HG02943 (cell line): ENCODE measurements around the gene LANCL2.

Source experiments
- ATAC-seq: cut with Tn5 transposase; IDR thresholded peaks from one replicate; pipeline ENCODE4 v1.9.1; 2021; ENCODE audit warnings: mild to moderate bottlenecking, low read depth, moderate library complexity; ENCODE audit not compliant: unreplicated experiment

LANCL2 gene

DNA sequence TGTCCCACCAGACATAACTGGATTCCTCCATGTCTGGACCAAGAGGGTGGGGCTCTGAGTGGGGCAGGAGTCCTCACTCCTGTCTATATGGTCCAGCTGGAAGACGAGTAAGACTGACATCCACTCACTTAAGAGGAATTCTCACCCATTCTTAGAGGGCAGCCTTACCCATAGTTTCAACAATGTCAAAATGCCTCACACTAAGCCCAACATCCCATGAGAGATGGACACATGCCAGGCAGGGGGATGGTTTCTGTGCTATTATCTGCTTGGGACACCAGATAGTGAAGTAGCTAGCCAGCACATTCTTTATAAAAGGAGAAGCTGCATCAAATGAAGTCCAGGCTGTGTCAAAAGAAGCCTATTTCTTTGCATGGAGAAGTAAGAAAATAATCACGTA lies 4.7 kb upstream of the LANCL2 start:
- no peak for ATAC-seq

- ATAC-seq = no peak
Measured at GRCh38 chr7:55361560-55361959, 3.6 kb upstream of the LANCL2 start.

GRCh38 chr7:55362927-55363326 lies 2.2 kb upstream of the LANCL2 start:
- ATAC-seq = no peak

- ATAC-seq = no peak
Measured at GRCh38 chr7:55363386-55364170, 1.6 kb upstream of the LANCL2 start.

DNA sequence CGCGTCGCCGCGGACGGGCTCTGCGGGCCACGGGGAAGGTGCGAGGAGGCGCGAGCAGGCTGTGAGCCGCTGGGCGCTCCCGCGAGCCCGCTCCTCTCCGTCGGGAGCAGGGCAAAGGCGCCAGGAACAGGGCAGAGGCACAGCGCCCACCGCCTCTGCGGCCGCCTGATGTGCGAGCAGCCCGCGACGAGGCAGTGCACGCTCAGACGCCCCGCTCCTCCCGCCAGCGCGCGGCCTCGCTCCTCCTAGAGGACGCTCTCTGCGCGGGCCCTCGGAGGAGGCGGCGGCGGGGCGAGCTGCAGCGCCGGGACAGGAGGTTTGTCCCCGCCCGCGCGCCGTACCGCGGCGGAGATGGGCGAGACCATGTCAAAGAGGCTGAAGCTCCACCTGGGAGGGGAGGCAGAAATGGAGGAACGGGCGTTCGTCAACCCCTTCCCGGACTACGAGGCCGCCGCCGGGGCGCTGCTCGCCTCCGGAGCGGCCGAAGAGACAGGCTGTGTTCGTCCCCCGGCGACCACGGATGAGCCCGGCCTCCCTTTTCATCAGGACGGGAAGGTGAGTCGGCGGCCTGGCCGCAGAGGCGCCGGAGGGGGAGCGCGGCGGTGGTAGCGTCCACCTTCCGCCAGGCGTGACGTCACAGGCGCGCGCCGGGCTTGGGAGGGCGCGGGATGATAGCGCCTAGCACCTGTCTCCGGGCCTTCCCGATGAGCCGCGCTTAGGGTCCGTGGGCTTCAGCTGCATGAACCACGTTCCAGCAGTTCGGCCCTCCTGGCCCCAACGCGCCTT lies 731 bp downstream of the LANCL2 start:
- ATAC-seq = peak; percentile 78

GRCh38 chr7:55366461-55367070 lies 1.4 kb downstream of the LANCL2 start:
- peak; percentile 21 for ATAC-seq

DNA sequence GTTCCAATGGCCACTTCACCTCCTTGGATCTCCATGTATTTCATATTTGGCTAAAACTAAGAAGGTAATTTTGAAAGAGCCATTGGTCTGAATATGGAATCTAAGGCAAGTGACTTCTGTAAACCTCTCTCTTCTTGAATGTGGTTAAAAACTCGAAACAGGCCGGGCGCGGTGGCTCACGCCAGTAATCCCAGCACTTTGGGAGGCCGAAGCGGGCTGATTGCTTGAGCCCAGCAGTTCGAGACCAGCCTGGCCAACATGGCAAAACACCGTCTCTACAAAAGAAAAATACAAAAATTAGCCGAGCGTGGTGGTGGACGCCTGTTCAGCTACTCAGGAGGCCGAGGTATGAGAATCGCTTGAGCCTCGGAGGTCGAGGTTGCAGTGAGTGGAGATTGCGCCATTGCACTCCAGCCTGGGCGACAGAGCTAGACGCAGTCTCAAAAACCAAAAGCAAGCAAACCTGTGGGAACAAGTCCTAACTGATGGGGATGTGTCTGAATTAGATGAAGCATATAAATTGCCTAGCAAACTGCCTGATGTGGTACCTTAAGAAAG lies 2.2 kb downstream of the LANCL2 start:
- no peak for ATAC-seq

DNA sequence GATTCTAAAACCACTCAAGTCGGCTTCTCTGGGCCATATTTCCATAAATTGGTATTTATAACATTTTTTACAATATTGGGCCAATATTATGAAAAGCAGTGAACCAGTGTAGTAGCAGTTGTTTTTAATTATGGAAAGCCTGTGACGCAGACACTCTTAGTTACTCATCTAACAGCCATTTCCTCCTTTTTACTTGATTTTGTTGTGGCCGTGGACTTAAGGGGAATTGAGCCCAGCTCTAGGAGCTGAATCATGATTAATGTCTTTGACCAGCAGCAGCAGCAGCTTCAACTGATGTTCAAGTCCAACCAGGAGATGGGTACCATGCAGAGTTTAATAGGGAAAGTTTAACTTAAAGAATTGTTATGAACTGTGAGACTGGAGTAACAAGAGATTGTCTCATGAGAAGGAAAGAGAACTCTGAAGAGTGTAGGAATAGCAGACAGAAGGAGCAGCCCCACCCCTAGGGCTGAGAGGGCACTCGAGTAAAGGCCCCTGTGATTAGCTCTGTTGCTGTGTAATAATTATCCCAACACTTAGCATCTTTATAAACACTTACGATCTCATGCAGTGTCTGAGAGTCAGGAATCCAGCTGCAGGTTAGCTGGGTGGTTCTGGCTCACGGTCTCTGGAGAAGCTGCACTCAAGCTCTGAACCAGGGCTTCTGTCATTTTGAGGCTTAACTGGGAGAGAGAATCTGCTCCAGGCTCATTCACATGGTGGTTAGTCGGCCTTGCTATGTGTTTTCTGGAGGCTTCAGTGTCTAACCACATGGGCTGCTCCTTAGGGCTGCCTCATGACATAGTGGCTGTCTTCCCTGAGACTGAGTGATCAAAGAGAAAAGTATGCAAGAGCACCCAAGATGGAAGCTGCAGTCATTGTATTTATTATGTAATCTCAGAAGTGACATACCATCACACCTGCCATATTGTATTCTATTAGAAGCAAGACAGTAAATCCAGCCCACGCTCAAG lies 4.6 kb downstream of the LANCL2 start:
- ATAC-seq = no peak

GRCh38 chr7:55374213-55374612 lies 9.1 kb downstream of the LANCL2 start:
- no peak for ATAC-seq

GRCh38 chr7:55375237-55375636 lies 10.1 kb downstream of the LANCL2 start:
- no peak for ATAC-seq

DNA sequence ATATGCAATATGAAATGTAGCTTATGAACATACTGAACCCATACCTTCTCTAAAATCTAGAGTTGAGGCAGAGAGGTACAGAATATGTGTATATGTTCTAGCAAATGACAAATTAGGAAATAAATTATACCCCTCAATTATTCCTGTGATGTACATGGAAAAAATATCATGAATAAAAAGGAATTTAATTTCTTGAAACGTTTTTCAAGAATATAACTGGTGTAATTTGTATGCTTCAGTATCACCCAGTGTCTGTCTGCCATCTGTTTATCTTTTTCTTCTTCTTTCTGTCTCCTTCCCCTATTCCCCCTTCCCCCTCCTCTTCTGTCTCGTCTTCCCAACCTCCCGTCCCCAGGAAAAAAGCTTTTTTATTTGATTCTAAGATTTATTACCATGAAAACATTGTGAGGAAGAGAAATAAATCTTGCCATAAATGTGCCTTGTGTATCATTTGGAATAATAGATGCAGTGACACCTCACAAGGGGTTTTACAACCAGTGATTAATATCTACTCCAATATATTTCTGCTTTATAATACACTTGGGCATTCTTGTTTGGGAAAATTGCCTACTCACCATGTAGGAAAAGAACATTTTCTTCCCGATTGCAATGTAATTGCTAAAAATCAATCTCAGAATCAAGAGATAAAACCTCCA lies 12.2 kb downstream of the LANCL2 start:
- no peak for ATAC-seq

GRCh38 chr7:55379285-55379684 lies 14.1 kb downstream of the LANCL2 start:
- no peak for ATAC-seq

DNA sequence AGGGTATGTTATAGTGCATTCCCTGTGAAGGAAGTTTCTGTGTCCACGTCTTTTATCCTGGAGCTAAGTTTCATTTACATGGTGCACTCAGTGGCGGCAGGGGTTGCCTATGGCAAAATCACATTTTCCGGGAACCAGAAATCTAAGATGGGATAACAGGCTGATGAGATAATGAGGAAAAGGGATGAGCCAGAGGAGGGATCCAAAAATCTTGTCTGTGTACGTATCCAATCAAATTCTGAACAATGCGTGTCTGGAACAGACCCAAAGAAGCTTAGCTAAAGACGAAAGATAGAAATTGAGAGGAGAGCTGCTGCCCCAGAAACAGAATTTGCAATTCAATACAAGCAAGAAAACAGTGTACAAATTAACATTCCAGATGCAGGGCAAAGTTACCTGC lies 16.1 kb downstream of the LANCL2 start:
- ATAC-seq = no peak

- ATAC-seq = no peak
Measured at GRCh38 chr7:55381696-55382095, 16.6 kb downstream of the LANCL2 start.

GRCh38 chr7:55382251-55382650 lies 17.1 kb downstream of the LANCL2 start:
- no peak for ATAC-seq

GRCh38 chr7:55386541-55386940 lies 21.4 kb downstream of the LANCL2 start:
- no peak for ATAC-seq

DNA sequence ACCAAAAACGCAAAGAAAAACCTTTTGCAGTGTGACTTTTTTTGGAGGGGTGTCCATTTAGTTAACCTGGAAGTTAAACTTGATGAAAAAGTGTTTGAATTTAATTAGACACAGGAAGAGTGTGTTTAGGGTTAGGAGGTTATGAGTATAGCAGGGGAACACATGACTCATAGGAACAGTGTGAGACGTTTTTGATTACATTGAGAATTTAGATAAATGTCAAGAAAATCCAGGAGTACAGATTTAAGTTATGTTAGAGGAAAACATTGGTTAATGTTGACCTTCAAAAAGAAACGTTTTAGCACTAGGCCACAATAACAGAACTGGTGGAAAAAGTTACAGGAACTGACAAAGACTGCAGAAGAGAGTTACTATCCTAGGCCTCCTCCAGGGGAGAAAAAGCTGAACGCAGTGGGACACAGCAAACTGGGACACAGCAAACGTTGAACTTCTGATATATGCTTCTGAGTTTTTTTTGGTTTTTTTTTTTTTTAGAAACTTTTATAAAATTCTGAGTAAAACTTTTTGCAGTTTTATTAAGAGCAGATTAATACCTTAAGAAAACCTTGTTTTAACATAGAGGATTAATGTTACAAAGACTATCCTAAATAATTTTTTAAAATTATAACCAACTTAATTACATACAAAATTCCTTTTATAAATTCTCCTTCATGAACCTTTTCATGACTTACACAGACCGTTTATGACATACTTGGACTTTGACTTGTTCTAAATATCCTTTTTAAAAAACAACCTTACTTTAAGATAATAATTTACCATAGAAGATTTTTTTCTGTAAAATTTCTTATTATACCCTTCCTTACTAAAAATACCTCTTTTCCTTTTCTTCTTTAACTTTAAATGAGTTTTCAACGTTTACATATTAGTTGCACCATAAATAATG lies 22.2 kb downstream of the LANCL2 start:
- no peak for ATAC-seq

GRCh38 chr7:55396233-55396785 lies 31.2 kb downstream of the LANCL2 start:
- ATAC-seq = no peak
